A549 (cell line): Measurements from ENCODE around the gene FADS6. TPM values are rescaled to one million over a fixed set of nuclear protein-coding genes. Genes with fewer than 3 reads are reported as not detected.

Source experiments
- ATAC-seq, 2 experiments: fragments of 200-7000 bp in 1 of 2; fragments of >200 bp in 1 of 2; cut with Nextera tagmentation in 1 of 2; cut with Tn5 transposase in 1 of 2; 3 replicates each; pipeline versions ENCODE4 v1.8.0 to v1.9.1; 2018 to 2020; ENCODE audit warnings: mild to moderate bottlenecking in 1 of 2, moderate library complexity in 1 of 2
- CTCF ChIA-PET: fragments of 300-600 bp; sonication (Branson Sonifier 250); formaldehyde crosslinking; extraction: SDS; loops from one replicate; lab custom pipeline; 2021; ENCODE audit warnings: antibody characterized with exemption, inconsistent platforms; lab: Yijun Ruan, JAX
- POLR2A ChIA-PET: fragments of 350-600 bp; formaldehyde crosslinking; extraction: SDS; loops from one replicate; lab custom pipeline; 2021; ENCODE audit warnings: antibody characterized with exemption, inconsistent platforms; lab: Yijun Ruan, JAX
- DNase-seq, 2 experiments: peaks; one replicate each; pipeline versions ENCODE4 v3.0.0 to v3.0.0-alpha.2; 2011 to 2016; ENCODE audit warnings: low read depth in 1 of 2, low spot score in 1 of 2
- FAIRE-seq: peaks from 2 replicates; lab custom pipeline; 2011; peaks lifted over from hg19 to GRCh38; lab: Jason Lieb, UNC
- H3K27ac ChIP-seq, 2 experiments: fragments of >200 bp; sonication (Bioruptor Twin); formaldehyde crosslinking; 3 replicates each; pipeline ENCODE4 v1.5.1; 2016 to 2017
- H3K4me1 ChIP-seq: fragments of >200 bp; sonication (Bioruptor Twin); formaldehyde crosslinking; 3 replicates; pipeline ENCODE4 v1.6.1; 2016
- H3K4me2 ChIP-seq: fragments of >200 bp; sonication (Bioruptor Twin); formaldehyde crosslinking; 3 replicates; pipeline ENCODE4 v1.6.1; 2016
- H3K4me3 ChIP-seq: fragments of >200 bp; sonication (Bioruptor Twin); formaldehyde crosslinking; 3 replicates; pipeline ENCODE4 v1.5.1; 2016
- H3K9me3 ChIP-seq: fragments of >200 bp; sonication (Bioruptor Twin); formaldehyde crosslinking; 3 replicates; pipeline ENCODE4 v1.6.1; 2016
- ATOH8 ChIP-seq: fragments of 250-450 bp; sonication (Bioruptor Pico); IDR thresholded peaks from 2 replicates; pipeline ENCODE4 v1.5.0; 2020; ENCODE audit warnings: low read depth, mild to moderate bottlenecking, moderate library complexity
- BHLHE40 ChIP-seq: IDR thresholded peaks from 2 replicates; pipeline ENCODE4 v1.6.1; 2012; ENCODE audit warnings: low read depth, low read length, inconsistent platforms
- CBX2 ChIP-seq: fragments of 200-600 bp; sonication (generic); IDR thresholded peaks from 2 replicates; pipeline ENCODE4 v1.6.1; 2016; ENCODE audit warnings: low read depth, mild to moderate bottlenecking, borderline replicate concordance
- CBX8 ChIP-seq: fragments of 200-600 bp; sonication (generic); IDR thresholded peaks from 2 replicates; pipeline ENCODE4 v1.6.1; 2016
- CHD2 ChIP-seq: fragments of 150-350 bp; IDR thresholded peaks from 2 replicates; pipeline ENCODE4 v1.6.1; 2014; ENCODE audit warnings: low read length; ENCODE audit not compliant: partially characterized antibody
- CHD4 ChIP-seq: fragments of 200-600 bp; sonication (generic); IDR thresholded peaks from 2 replicates; pipeline ENCODE4 v1.6.1; 2016; ENCODE audit warnings: antibody characterized with exemption, mild to moderate bottlenecking, borderline replicate concordance
- ESRRA ChIP-seq: fragments of 150-350 bp; IDR thresholded peaks from 2 replicates; pipeline ENCODE4 v1.6.1; 2014; ENCODE audit warnings: mild to moderate bottlenecking, low read length, borderline replicate concordance
- FOSB ChIP-seq: fragments of 250-450 bp; sonication (Bioruptor Pico); IDR thresholded peaks from 2 replicates; pipeline ENCODE4 v1.5.0; 2020; ENCODE audit warnings: mild to moderate bottlenecking, moderate library complexity
- FOSL2 ChIP-seq, 2 experiments: fragments of 450-650 bp in 1 of 2; fragments of >200 bp in 1 of 2; sonication (Bioruptor Twin) in 1 of 2; formaldehyde crosslinking; IDR thresholded peaks; 2 replicates each; pipeline versions ENCODE4 v1.5.0 to v1.6.1; 2016 to 2020; ENCODE audit warnings: mild to moderate bottlenecking in 1 of 2, moderate library complexity in 1 of 2
- HOXB5 ChIP-seq: fragments of 250-450 bp; sonication (Bioruptor Pico); IDR thresholded peaks from 2 replicates; pipeline ENCODE4 v1.5.0; 2020; ENCODE audit warnings: mild to moderate bottlenecking, moderate library complexity
- KDM5A ChIP-seq: fragments of 200-600 bp; sonication (generic); IDR thresholded peaks from 2 replicates; pipeline ENCODE4 v1.6.1; 2016; ENCODE audit warnings: antibody characterized with exemption, mild to moderate bottlenecking
- MYC ChIP-seq: IDR thresholded peaks from 2 replicates; pipeline ENCODE4 v1.6.1; 2012; ENCODE audit warnings: mild to moderate bottlenecking, inconsistent platforms, low read length, improper control_type of control experiment, borderline replicate concordance
- PHF8 ChIP-seq: fragments of 200-600 bp; sonication (generic); IDR thresholded peaks from 2 replicates; pipeline ENCODE4 v1.6.1; 2016; ENCODE audit warnings: low read depth, mild to moderate bottlenecking, antibody characterized with exemption, moderate library complexity, borderline replicate concordance
- POLR2A ChIP-seq: IDR thresholded peaks from 2 replicates; pipeline ENCODE4 v1.6.1; 2012; ENCODE audit warnings: mild to moderate bottlenecking, low read length
- RAD21 ChIP-seq, 2 experiments: fragments of >200 bp in 1 of 2; sonication (Bioruptor Twin) in 1 of 2; formaldehyde crosslinking in 1 of 2; IDR thresholded peaks in 1 of 2; conservative IDR thresholded peaks in 1 of 2; 2 replicates in 1 of 2; 3 replicates in 1 of 2; pipeline ENCODE4 v1.6.1; 2012 to 2018; ENCODE audit warnings: inconsistent platforms in 1 of 2
- RNF2 ChIP-seq: fragments of 200-600 bp; sonication (generic); IDR thresholded peaks from 2 replicates; pipeline ENCODE4 v1.6.1; 2016; ENCODE audit warnings: low read depth, mild to moderate bottlenecking, antibody characterized with exemption, moderate library complexity, borderline replicate concordance
- TFCP2L1 ChIP-seq: fragments of 250-450 bp; sonication (Bioruptor Pico); IDR thresholded peaks from 2 replicates; pipeline ENCODE4 v1.5.0; 2021; ENCODE audit warnings: mild to moderate bottlenecking
- TP53 ChIP-seq: fragments of 250-450 bp; sonication (Bioruptor Pico); IDR thresholded peaks from 2 replicates; pipeline ENCODE4 v1.5.0; 2021; ENCODE audit warnings: mild to moderate bottlenecking, moderate library complexity
- ZC3H11A ChIP-seq: fragments of 450-650 bp; IDR thresholded peaks from 2 replicates; pipeline ENCODE4 v1.6.1; 2014; ENCODE audit warnings: antibody characterized with exemption, mild to moderate bottlenecking
- WGBS: methylation state at CpG from one replicate; pipeline ENCODE4 v1.1.6; 2017; ENCODE audit errors: missing lambda C conversion rate; 5-methylcytosine and 5-hydroxymethylcytosine counted together
- polyA plus RNA-seq, 4 experiments: library from polyadenylated mRNA; depleted of rRNA in 3 of 4; stranded (reverse); fragments of >200 nt; fragmentation: RNase III in 1 of 4; extraction: RNeasy Plus Mini Kit Qiagen cat#74134 plus additional on column Dnase treatment in 1 of 4; gene quantifications; 2 replicates in 3 of 4; 3 replicates in 1 of 4; pipeline ENCODE4 v1.2.3, GENCODE V29; 2011 to 2017
- TF ChIP-seq, protein P1 (sequence below): fragments of >200 bp; sonication (Bioruptor Twin); formaldehyde crosslinking; IDR thresholded peaks from 3 replicates; pipeline ENCODE4 v1.5.1; 2016
- TF ChIP-seq, protein P2 (sequence below): IDR thresholded peaks from 2 replicates; pipeline ENCODE4 v1.6.1; 2012

The FADS6 gene
- polyA plus RNA-seq, 2 of the 4 experiments (the other 2 are of a cell fraction), result 0.04 TPM; not detected in 1

GRCh38 chr17:74831444-74832146, 61.8 kb downstream of the FADS6 start:
- Histone ChIP-seq H3K9me3 (no peaks in the 10 kb centered on the region), H3K4me3 (no peak overlapping the region), H3K4me2 (no peak overlapping the region), H3K4me1 (no peaks in the 10 kb centered on the region; the same call in 2 of the 3 replicates), H3K27ac (no peak overlapping the region)
- CTCF ChIA-PET, result interaction anchor here (1.0 to 14.6 kb wide), 8 partner anchors 7 to 86 kb away, joined by 3 to 131 read pairs (median 6); partner anchors contain the start of gene GRIN2C
- ATAC-seq (no peak), FAIRE-seq (no peak), DNase-seq (no peak)
- POLR2A ChIA-PET, result no interaction called here
- WGBS, result 84% methylated on average over 22 of the region's 22 CpGs
- TF ChIP-seq CHD4, result no peak
- no peak for TF ChIP-seq PHF8
- no peak for TF ChIP-seq RNF2
- TF ChIP-seq ZC3H11A, result no peak
- no peak for TF ChIP-seq ESRRA
- TF ChIP-seq CHD2, result no peak
- TF ChIP-seq ATOH8 (CRISPR knock-in tag), result no peak
- TF ChIP-seq, protein P1, sequence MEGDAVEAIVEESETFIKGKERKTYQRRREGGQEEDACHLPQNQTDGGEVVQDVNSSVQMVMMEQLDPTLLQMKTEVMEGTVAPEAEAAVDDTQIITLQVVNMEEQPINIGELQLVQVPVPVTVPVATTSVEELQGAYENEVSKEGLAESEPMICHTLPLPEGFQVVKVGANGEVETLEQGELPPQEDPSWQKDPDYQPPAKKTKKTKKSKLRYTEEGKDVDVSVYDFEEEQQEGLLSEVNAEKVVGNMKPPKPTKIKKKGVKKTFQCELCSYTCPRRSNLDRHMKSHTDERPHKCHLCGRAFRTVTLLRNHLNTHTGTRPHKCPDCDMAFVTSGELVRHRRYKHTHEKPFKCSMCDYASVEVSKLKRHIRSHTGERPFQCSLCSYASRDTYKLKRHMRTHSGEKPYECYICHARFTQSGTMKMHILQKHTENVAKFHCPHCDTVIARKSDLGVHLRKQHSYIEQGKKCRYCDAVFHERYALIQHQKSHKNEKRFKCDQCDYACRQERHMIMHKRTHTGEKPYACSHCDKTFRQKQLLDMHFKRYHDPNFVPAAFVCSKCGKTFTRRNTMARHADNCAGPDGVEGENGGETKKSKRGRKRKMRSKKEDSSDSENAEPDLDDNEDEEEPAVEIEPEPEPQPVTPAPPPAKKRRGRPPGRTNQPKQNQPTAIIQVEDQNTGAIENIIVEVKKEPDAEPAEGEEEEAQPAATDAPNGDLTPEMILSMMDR, result no peak
- no peak for TF ChIP-seq CBX2
- TF ChIP-seq, protein P2, sequence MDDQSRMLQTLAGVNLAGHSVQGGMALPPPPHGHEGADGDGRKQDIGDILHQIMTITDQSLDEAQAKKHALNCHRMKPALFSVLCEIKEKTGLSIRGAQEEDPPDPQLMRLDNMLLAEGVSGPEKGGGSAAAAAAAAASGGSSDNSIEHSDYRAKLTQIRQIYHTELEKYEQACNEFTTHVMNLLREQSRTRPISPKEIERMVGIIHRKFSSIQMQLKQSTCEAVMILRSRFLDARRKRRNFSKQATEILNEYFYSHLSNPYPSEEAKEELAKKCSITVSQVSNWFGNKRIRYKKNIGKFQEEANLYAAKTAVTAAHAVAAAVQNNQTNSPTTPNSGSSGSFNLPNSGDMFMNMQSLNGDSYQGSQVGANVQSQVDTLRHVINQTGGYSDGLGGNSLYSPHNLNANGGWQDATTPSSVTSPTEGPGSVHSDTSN, result no peak

- POLR2A ChIA-PET, result no interaction called here
Measured at GRCh38 chr17:74830861-74831260, 62.6 kb downstream of the FADS6 start.

GRCh38 chr17:74827800-74828199, 65.6 kb downstream of the FADS6 start:
- no peak for TF ChIP-seq MYC
- TF ChIP-seq RNF2, result no peak
- TF ChIP-seq TFCP2L1 (CRISPR knock-in tag), result no peak
- TF ChIP-seq TP53 (CRISPR knock-in tag), result no peak
- no peak for TF ChIP-seq FOSB (CRISPR knock-in tag)
- TF ChIP-seq FOSL2 (IDR thresholded peaks at IDR 0.05), result no peak
- TF ChIP-seq FOSL2 (CRISPR knock-in tag; IDR thresholded peaks at IDR 0.05), result no peak
- no peak for TF ChIP-seq KDM5A
- TF ChIP-seq CBX8, result no peak
- TF ChIP-seq ZC3H11A, result no peak
- no peaks in the 10 kb centered on the region for H3K9me3 ChIP-seq
- no peak overlapping the region for H3K4me2 ChIP-seq
- ATAC-seq, result no peak
- H3K4me3 ChIP-seq, result no peak overlapping the region
- no peak overlapping the region for H3K27ac ChIP-seq
- ChIA-PET CTCF (interaction anchor here (0.7 to 14.6 kb wide), 9 partner anchors 10 to 130 kb away, joined by 3 to 131 read pairs (median 8); no protein-coding TSS in a partner anchor), POLR2A (no interaction called here)
- FAIRE-seq, result no peak
- no peaks in the 10 kb centered on the region for H3K4me1 ChIP-seq
- DNase-seq, result no peak
- whole genome bisulfite sequencing, result 95% methylated on average over 11 of the region's 11 CpGs

More at GRCh38 chr17:74830861-74831260, 62.6 kb downstream of the FADS6 start:
- CTCF ChIA-PET, result interaction anchor here (0.9 to 14.6 kb wide), 10 partner anchors 8 to 86 kb away, joined by 3 to 131 read pairs (median 4); partner anchors contain the start of gene GRIN2C
- no peak for TF ChIP-seq BHLHE40
- no peak for TF ChIP-seq RAD21 (conservative IDR thresholded peaks at IDR 0.05 in 1 of 2, IDR thresholded peaks at IDR 0.05 in 1 of 2)
- TF ChIP-seq POLR2A, result no peak
- no peak for TF ChIP-seq HOXB5 (CRISPR knock-in tag)
- TF ChIP-seq FOSL2 (IDR thresholded peaks at IDR 0.05), result no peak
- no peak for TF ChIP-seq FOSL2 (CRISPR knock-in tag; IDR thresholded peaks at IDR 0.05)
- H3K4me3 ChIP-seq, result no peak overlapping the region
- WGBS, result 86% methylated on average over 19 of the region's 19 CpGs
- H3K4me1 ChIP-seq, result no peaks in the 10 kb centered on the region; the same call in 2 of the 3 replicates
- ATAC-seq, result no peak
- DNase-seq, result no peak
- no peak overlapping the region for H3K4me2 ChIP-seq
- H3K9me3 ChIP-seq, result no peaks in the 10 kb centered on the region
- no peak overlapping the region for H3K27ac ChIP-seq
- no peak for FAIRE-seq
